ENCODE results near the gene MED26.

- no peak for TF ChIP-seq CTCF (IDR thresholded peaks at IDR 0.05; ENCODE audit: low read length)
- TF ChIP-seq EZH2 (optimal IDR thresholded peaks at IDR 0.05; ENCODE audit: low read depth, low read length), result no peak
These were observed 63.2 kb downstream of the MED26 start for GRCh38 chr19:16564842-16565241.
